Breast epithelium (tissue), 4 donors: ENCODE results near the gene CDH4. TPM values are rescaled to one million over a fixed set of nuclear protein-coding genes. Genes with fewer than 3 reads are reported as not detected.

ENCODE experiments used
- DNase-seq, 2 donors: peaks; one replicate each; pipeline ENCODE4 v3.0.0-alpha.2; 2019; ENCODE audit warnings: low spot score in 2 of 2
- H3K27ac ChIP-seq, 2 donors: fragments of 200-600 bp; sonication (generic) in 1 of 2; one replicate each; pipeline ENCODE4 v1.5.1; 2016 to 2019; ENCODE audit warnings: mild to moderate bottlenecking in 1 of 2
- H3K27me3 ChIP-seq, 2 donors: fragments of 200-600 bp; sonication (generic) in 1 of 2; one replicate each; pipeline versions ENCODE4 v1.5.1 to v1.6.0; 2017 to 2019; ENCODE audit warnings: control low read depth in 1 of 2, mild to moderate bottlenecking in 1 of 2
- H3K36me3 ChIP-seq: fragments of 200-600 bp; one replicate; pipeline ENCODE4 v1.5.1; 2019
- H3K4me1 ChIP-seq, 2 donors: fragments of 200-600 bp; sonication (generic); one replicate each; pipeline ENCODE4 v1.5.1; 2016 to 2019; ENCODE audit warnings: control low read depth in 1 of 2
- H3K4me3 ChIP-seq, 3 donors: fragments of 200-600 bp; sonication (generic); 1 replicate in 2 of 3; 2 replicates in 1 of 3; pipeline ENCODE4 v1.5.1; 2016 to 2019; ENCODE audit warnings: mild to moderate bottlenecking in 3 of 3, moderate library complexity in 2 of 3
- H3K9me3 ChIP-seq, 2 donors: fragments of 200-600 bp; sonication (generic) in 1 of 2; one replicate each; pipeline ENCODE4 v1.5.1; 2016 to 2019; ENCODE audit warnings: control low read depth in 1 of 2
- POLR2A ChIP-seq: fragments of 450-650 bp; IDR thresholded peaks from one replicate; pipeline ENCODE4 v1.6.1; 2016; ENCODE audit warnings: antibody characterized with exemption, mild to moderate bottlenecking, moderate library complexity
- POLR2AphosphoS5 ChIP-seq, 3 donors: sonication (generic); formaldehyde crosslinking; IDR thresholded peaks; one replicate each; pipeline ENCODE4 v1.6.1; 2017; ENCODE audit warnings: antibody characterized with exemption in 3 of 3
- intact Hi-C: fragments of 100-400 bp; cut with DNase I; formaldehyde crosslinking; loops from one replicate; pipeline ENCODE4 v1.15.1; 2023; ENCODE audit warnings: low total_unique reads
- total RNA-seq, 3 donors: library from RNA; depleted of rRNA; stranded (reverse); fragments of >200 nt; gene quantifications; one replicate each; pipeline ENCODE4 v1.1.0, GENCODE V29; 2016
- TF ChIP-seq, protein P1 (sequence below), 3 donors: fragments of 450-650 bp; IDR thresholded peaks; one replicate each; pipeline ENCODE4 v1.5.1; 2016 to 2017; ENCODE audit warnings: antibody characterized with exemption in 3 of 3, mild to moderate bottlenecking in 3 of 3, moderate library complexity in 3 of 3

CDH4 gene
- total RNA-seq, 3 donors from 2014 or later: under 0.01 TPM; not detected in 2

DNA sequence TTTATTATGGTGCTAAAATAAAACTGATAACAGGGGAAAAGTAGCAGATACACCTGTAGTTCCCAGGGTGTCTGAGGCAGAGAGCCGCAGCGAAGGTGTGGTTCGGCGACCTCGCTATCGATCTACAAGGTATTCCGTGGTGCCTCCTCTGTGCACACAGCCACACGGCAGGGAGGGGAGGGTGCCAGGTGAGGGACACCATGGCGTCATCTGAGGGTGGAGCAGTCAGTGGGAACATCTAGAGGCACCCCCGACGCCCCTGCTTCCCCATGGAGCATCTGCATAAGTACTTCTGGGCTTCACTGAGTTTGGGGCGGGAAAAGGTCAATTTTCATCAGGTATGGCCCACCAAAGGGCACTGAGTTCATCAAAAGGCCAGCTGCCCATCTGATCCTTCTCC lies 570.3 kb downstream of the CDH4 start:
- intact Hi-C loops: no loop called here
- Histone ChIP-seq H3K27ac (no peak overlapping the region), H3K4me1 (no peaks in the 10 kb centered on the region), H3K4me3 (no peak overlapping the region), H3K36me3 (no peaks in the 10 kb centered on the region), H3K9me3 (no peaks in the 10 kb centered on the region), H3K27me3 (peaks cover 0 to 6% of the 10 kb centered on the region in 2 donors)
- TF ChIP-seq POLR2AphosphoS5 (IDR thresholded peaks at IDR 0.05) (no peak), POLR2A (no peak)
- TF ChIP-seq, protein P1, sequence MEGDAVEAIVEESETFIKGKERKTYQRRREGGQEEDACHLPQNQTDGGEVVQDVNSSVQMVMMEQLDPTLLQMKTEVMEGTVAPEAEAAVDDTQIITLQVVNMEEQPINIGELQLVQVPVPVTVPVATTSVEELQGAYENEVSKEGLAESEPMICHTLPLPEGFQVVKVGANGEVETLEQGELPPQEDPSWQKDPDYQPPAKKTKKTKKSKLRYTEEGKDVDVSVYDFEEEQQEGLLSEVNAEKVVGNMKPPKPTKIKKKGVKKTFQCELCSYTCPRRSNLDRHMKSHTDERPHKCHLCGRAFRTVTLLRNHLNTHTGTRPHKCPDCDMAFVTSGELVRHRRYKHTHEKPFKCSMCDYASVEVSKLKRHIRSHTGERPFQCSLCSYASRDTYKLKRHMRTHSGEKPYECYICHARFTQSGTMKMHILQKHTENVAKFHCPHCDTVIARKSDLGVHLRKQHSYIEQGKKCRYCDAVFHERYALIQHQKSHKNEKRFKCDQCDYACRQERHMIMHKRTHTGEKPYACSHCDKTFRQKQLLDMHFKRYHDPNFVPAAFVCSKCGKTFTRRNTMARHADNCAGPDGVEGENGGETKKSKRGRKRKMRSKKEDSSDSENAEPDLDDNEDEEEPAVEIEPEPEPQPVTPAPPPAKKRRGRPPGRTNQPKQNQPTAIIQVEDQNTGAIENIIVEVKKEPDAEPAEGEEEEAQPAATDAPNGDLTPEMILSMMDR (IDR thresholded peaks at IDR 0.05): no peak
- no peak for DNase-seq

DNA sequence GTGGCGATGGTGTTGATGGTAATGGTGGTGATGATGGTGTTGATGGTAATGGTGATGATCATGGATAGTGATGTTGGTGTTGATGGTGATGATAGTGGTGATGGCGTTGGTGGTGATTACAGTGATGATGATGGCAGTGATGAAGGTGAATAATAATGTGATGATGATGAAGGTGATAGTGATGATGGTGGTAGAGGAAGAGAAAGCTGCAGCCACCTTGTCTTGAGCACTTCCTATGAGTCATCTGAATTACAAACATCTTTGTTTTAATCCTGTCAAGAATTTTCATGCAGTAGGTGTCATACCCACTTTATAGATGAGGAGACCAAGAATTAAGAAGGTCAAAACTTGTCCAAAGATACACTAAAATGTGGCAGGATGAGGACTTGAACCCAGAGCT lies 571.2 kb downstream of the CDH4 start:
- Histone ChIP-seq H3K4me1 (no peaks in the 10 kb centered on the region), H3K27me3 (peaks cover 0 to 6% of the 10 kb centered on the region in 2 donors), H3K27ac (no peak overlapping the region), H3K9me3 (peaks cover 0 to 1% of the 10 kb centered on the region in 2 donors), H3K4me3 (no peak overlapping the region), H3K36me3 (no peaks in the 10 kb centered on the region)
- intact Hi-C loops: no loop called here
- DNase-seq: no peak
- TF ChIP-seq POLR2A (no peak), POLR2AphosphoS5 (IDR thresholded peaks at IDR 0.05) (no peak)
- TF ChIP-seq, protein P1 (IDR thresholded peaks at IDR 0.05): no peak

- intact Hi-C loops: no loop called here
- no peaks in the 10 kb centered on the region for H3K4me1 ChIP-seq
These were observed 576.8 kb downstream of the CDH4 start for GRCh38 chr20:61828891-61829290.

GRCh38 chr20:61829526-61829925 lies 577.5 kb downstream of the CDH4 start:
- no peak for TF ChIP-seq POLR2A
- TF ChIP-seq, protein P1 (IDR thresholded peaks at IDR 0.05): no peak
- Histone ChIP-seq H3K27ac (no peak overlapping the region), H3K27me3 (peaks cover 0 to 28% of the 10 kb centered on the region in 2 donors), H3K36me3 (no peaks in the 10 kb centered on the region), H3K4me1 (no peaks in the 10 kb centered on the region), H3K9me3 (peaks cover 5 to 7% of the 10 kb centered on the region in 2 donors), H3K4me3 (no peak overlapping the region)
- intact Hi-C loops: no loop called here
- DNase-seq: no peak

More at GRCh38 chr20:61828891-61829290, 576.8 kb downstream of the CDH4 start:
- no peak for DNase-seq
- H3K27me3 ChIP-seq: peaks cover 0 to 28% of the 10 kb centered on the region in 2 donors
- no peak overlapping the region for H3K4me3 ChIP-seq
- H3K36me3 ChIP-seq: no peaks in the 10 kb centered on the region
- no peak overlapping the region for H3K27ac ChIP-seq
- TF ChIP-seq POLR2AphosphoS5 (IDR thresholded peaks at IDR 0.05) (no peak), POLR2A (no peak)
- TF ChIP-seq, protein P1 (IDR thresholded peaks at IDR 0.05): no peak
- H3K9me3 ChIP-seq: peaks cover 5 to 7% of the 10 kb centered on the region in 2 donors

- intact Hi-C loops: no loop called here
- H3K9me3 ChIP-seq: peaks cover 5 to 7% of the 10 kb centered on the region in 2 donors
These were observed 578.3 kb downstream of the CDH4 start for GRCh38 chr20:61830241-61830930.

More at GRCh38 chr20:61830241-61830930, 578.3 kb downstream of the CDH4 start:
- H3K4me3 ChIP-seq: no peak overlapping the region
- H3K36me3 ChIP-seq: no peaks in the 10 kb centered on the region
- H3K4me1 ChIP-seq: no peaks in the 10 kb centered on the region
- no peak overlapping the region for H3K27ac ChIP-seq
- H3K27me3 ChIP-seq: peaks cover 0 to 31% of the 10 kb centered on the region in 2 donors
- DNase-seq: no peak
- no peak for TF ChIP-seq POLR2A
- TF ChIP-seq POLR2AphosphoS5 (IDR thresholded peaks at IDR 0.05): no peak
- TF ChIP-seq, protein P1 (IDR thresholded peaks at IDR 0.05): no peak
